Measurements from ENCODE around the gene SLC16A3.

DNA sequence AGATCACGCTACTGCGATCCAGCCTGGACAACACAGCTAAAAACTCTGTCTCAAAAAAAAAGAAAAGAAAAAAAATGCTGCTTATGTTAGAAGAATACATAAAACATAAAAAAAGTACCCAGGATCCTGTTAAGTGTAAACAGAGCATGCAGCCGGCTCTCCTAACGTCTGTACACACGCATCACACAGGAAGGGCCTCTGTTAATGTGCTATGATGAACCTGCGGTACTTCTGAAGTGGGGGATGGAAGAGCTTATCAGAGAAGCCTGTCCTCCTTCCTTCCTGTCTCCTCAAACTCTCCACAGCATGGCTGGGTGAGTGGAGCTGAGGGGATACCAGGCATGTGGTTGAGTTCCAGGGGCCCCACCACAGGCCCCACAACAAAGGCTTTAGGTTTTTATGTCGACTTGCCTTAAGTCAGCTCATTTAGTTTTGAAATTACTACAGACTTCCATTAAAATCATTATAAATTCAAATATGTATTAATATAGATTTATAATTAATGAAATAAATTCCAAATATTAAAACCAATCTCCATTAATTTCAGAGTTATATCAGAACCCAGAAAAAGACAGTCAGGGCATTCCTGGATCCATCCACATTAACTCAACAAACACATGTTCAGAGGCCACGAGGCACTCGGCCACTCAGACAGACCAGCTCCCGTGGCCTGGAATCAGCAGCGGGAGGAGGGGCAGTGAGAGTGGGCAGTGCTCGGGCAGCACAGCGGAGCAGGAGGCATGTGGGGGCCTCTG, 27.9 kb upstream of the SLC16A3 start:
- no peak for TF ChIP-seq POLR2AphosphoS5 (IDR thresholded peaks at IDR 0.05; ENCODE audit: low read depth)
- TF ChIP-seq STAT1 (IDR thresholded peaks at IDR 0.05; ENCODE audit: unreplicated experiment): no peak
- TF ChIP-seq, protein P1, sequence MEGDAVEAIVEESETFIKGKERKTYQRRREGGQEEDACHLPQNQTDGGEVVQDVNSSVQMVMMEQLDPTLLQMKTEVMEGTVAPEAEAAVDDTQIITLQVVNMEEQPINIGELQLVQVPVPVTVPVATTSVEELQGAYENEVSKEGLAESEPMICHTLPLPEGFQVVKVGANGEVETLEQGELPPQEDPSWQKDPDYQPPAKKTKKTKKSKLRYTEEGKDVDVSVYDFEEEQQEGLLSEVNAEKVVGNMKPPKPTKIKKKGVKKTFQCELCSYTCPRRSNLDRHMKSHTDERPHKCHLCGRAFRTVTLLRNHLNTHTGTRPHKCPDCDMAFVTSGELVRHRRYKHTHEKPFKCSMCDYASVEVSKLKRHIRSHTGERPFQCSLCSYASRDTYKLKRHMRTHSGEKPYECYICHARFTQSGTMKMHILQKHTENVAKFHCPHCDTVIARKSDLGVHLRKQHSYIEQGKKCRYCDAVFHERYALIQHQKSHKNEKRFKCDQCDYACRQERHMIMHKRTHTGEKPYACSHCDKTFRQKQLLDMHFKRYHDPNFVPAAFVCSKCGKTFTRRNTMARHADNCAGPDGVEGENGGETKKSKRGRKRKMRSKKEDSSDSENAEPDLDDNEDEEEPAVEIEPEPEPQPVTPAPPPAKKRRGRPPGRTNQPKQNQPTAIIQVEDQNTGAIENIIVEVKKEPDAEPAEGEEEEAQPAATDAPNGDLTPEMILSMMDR (conservative IDR thresholded peaks at IDR 0.05; ENCODE audit: low read depth in 2 of 2): no peak
- TF ChIP-seq, protein P2, sequence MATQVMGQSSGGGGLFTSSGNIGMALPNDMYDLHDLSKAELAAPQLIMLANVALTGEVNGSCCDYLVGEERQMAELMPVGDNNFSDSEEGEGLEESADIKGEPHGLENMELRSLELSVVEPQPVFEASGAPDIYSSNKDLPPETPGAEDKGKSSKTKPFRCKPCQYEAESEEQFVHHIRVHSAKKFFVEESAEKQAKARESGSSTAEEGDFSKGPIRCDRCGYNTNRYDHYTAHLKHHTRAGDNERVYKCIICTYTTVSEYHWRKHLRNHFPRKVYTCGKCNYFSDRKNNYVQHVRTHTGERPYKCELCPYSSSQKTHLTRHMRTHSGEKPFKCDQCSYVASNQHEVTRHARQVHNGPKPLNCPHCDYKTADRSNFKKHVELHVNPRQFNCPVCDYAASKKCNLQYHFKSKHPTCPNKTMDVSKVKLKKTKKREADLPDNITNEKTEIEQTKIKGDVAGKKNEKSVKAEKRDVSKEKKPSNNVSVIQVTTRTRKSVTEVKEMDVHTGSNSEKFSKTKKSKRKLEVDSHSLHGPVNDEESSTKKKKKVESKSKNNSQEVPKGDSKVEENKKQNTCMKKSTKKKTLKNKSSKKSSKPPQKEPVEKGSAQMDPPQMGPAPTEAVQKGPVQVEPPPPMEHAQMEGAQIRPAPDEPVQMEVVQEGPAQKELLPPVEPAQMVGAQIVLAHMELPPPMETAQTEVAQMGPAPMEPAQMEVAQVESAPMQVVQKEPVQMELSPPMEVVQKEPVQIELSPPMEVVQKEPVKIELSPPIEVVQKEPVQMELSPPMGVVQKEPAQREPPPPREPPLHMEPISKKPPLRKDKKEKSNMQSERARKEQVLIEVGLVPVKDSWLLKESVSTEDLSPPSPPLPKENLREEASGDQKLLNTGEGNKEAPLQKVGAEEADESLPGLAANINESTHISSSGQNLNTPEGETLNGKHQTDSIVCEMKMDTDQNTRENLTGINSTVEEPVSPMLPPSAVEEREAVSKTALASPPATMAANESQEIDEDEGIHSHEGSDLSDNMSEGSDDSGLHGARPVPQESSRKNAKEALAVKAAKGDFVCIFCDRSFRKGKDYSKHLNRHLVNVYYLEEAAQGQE (IDR thresholded peaks at IDR 0.05; ENCODE audit: unreplicated experiment): no peak
- no peak for TF ChIP-seq ZNF331 (CRISPR knock-in tag; IDR thresholded peaks at IDR 0.05; ENCODE audit: low read depth)
- TF ChIP-seq ETS1 (IDR thresholded peaks at IDR 0.05): no peak
- no peak for TF ChIP-seq JUNB (IDR thresholded peaks at IDR 0.05; ENCODE audit: unreplicated experiment)
- TF ChIP-seq EZH2 (IDR thresholded peaks at IDR 0.05; ENCODE audit: low read depth, unreplicated experiment): no peak
- no peak for TF ChIP-seq EZH2phosphoT487 (IDR thresholded peaks at IDR 0.05; ENCODE audit: unreplicated experiment)
- TF ChIP-seq ZNF114 (CRISPR knock-in tag; IDR thresholded peaks at IDR 0.05): no peak
- no peak for TF ChIP-seq CREB1 (CRISPR knock-in tag; IDR thresholded peaks at IDR 0.05; ENCODE audit: low read depth)
- TF ChIP-seq, protein P3, sequence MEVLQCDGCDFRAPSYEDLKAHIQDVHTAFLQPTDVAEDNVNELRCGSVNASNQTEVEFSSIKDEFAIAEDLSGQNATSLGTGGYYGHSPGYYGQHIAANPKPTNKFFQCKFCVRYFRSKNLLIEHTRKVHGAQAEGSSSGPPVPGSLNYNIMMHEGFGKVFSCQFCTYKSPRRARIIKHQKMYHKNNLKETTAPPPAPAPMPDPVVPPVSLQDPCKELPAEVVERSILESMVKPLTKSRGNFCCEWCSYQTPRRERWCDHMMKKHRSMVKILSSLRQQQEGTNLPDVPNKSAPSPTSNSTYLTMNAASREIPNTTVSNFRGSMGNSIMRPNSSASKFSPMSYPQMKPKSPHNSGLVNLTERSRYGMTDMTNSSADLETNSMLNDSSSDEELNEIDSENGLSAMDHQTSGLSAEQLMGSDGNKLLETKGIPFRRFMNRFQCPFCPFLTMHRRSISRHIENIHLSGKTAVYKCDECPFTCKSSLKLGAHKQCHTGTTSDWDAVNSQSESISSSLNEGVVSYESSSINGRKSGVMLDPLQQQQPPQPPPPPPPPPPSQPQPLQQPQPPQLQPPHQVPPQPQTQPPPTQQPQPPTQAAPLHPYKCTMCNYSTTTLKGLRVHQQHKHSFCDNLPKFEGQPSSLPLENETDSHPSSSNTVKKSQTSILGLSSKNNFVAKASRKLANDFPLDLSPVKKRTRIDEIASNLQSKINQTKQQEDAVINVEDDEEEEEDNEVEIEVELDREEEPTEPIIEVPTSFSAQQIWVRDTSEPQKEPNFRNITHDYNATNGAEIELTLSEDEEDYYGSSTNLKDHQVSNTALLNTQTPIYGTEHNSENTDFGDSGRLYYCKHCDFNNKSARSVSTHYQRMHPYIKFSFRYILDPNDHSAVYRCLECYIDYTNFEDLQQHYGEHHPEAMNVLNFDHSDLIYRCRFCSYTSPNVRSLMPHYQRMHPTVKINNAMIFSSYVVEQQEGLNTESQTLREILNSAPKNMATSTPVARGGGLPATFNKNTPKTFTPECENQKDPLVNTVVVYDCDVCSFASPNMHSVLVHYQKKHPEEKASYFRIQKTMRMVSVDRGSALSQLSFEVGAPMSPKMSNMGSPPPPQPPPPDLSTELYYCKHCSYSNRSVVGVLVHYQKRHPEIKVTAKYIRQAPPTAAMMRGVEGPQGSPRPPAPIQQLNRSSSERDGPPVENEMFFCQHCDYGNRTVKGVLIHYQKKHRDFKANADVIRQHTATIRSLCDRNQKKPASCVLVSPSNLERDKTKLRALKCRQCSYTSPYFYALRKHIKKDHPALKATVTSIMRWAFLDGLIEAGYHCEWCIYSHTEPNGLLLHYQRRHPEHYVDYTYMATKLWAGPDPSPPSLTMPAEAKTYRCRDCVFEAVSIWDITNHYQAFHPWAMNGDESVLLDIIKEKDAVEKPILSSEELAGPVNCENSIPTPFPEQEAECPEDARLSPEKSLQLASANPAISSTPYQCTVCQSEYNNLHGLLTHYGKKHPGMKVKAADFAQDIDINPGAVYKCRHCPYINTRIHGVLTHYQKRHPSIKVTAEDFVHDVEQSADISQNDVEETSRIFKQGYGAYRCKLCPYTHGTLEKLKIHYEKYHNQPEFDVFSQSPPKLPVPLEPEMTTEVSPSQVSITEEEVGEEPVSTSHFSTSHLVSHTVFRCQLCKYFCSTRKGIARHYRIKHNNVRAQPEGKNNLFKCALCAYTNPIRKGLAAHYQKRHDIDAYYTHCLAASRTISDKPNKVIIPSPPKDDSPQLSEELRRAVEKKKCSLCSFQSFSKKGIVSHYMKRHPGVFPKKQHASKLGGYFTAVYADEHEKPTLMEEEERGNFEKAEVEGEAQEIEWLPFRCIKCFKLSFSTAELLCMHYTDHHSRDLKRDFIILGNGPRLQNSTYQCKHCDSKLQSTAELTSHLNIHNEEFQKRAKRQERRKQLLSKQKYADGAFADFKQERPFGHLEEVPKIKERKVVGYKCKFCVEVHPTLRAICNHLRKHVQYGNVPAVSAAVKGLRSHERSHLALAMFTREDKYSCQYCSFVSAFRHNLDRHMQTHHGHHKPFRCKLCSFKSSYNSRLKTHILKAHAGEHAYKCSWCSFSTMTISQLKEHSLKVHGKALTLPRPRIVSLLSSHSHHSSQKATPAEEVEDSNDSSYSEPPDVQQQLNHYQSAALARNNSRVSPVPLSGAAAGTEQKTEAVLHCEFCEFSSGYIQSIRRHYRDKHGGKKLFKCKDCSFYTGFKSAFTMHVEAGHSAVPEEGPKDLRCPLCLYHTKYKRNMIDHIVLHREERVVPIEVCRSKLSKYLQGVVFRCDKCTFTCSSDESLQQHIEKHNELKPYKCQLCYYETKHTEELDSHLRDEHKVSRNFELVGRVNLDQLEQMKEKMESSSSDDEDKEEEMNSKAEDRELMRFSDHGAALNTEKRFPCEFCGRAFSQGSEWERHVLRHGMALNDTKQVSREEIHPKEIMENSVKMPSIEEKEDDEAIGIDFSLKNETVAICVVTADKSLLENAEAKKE (CRISPR knock-in tag; IDR thresholded peaks at IDR 0.05): no peak
- TF ChIP-seq NANOG (IDR thresholded peaks at IDR 0.05; ENCODE audit: borderline replicate concordance): no peak

All from GM23338 (cell line).